Measurements from ENCODE around the gene SNED1.

The SNED1 gene

GRCh38 chr2:240960309-240960970, 38.0 kb upstream of the SNED1 start:
- no peak for DNase-seq (ENCODE audit: low read depth in 3 of 3)

- no peak for DNase-seq (ENCODE audit: low read depth in 3 of 3)
These were observed 37.2 kb upstream of the SNED1 start for GRCh38 chr2:240960971-240961876.

- no peak for DNase-seq (ENCODE audit: low read depth in 3 of 3)
These were observed 36.5 kb upstream of the SNED1 start for GRCh38 chr2:240961910-240962299.

- DNase-seq (ENCODE audit: low read depth in 3 of 3) = no peak
These were observed 35.9 kb upstream of the SNED1 start for GRCh38 chr2:240962300-240963064.

- DNase-seq (ENCODE audit: low read depth in 3 of 3) = no peak
These were observed 35.2 kb upstream of the SNED1 start for GRCh38 chr2:240963065-240963867.

- no peak for DNase-seq (ENCODE audit: low read depth in 3 of 3)
These were observed 34.3 kb upstream of the SNED1 start for GRCh38 chr2:240963868-240964703.

- DNase-seq (ENCODE audit: low read depth in 3 of 3) = no peak
These were observed 33.6 kb upstream of the SNED1 start for GRCh38 chr2:240964704-240965295.

- no peak for DNase-seq (ENCODE audit: low read depth in 3 of 3)
These were observed 33.0 kb upstream of the SNED1 start for GRCh38 chr2:240965296-240965904.

GRCh38 chr2:240965905-240966456, 32.4 kb upstream of the SNED1 start:
- no peak for DNase-seq (ENCODE audit: low read depth in 3 of 3)

GRCh38 chr2:240966457-240966905, 31.9 kb upstream of the SNED1 start:
- no peak for DNase-seq (ENCODE audit: low read depth in 3 of 3)

GRCh38 chr2:240966906-240967680, 31.3 kb upstream of the SNED1 start:
- DNase-seq (ENCODE audit: low read depth in 3 of 3) = no peak

- no peak for DNase-seq (ENCODE audit: low read depth in 3 of 3)
These were observed 30.5 kb upstream of the SNED1 start for GRCh38 chr2:240967681-240968621.

GRCh38 chr2:240968731-240969624, 29.4 kb upstream of the SNED1 start:
- DNase-seq (ENCODE audit: low read depth in 3 of 3) = no peak

- no peak for DNase-seq (ENCODE audit: low read depth in 3 of 3)
These were observed 28.3 kb upstream of the SNED1 start for GRCh38 chr2:240970104-240970503.

GRCh38 chr2:240970816-240971215, 27.6 kb upstream of the SNED1 start:
- no peak for DNase-seq (ENCODE audit: low read depth in 3 of 3)

GRCh38 chr2:240972201-240972600, 26.2 kb upstream of the SNED1 start:
- no peak for DNase-seq (ENCODE audit: low read depth in 3 of 3)

Data from stimulated activated CD4-positive, alpha-beta T cell treated with anti-CD3 and anti-CD28 coated beads, TNF-alpha, amount 100 ng/mL, for 24 hours (primary cell).